ENCODE measurements around the gene INSIG1.

GRCh38 chr7:155357573-155358041 is 59.9 kb downstream of the INSIG1 start:
- TF ChIP-seq, protein P1, sequence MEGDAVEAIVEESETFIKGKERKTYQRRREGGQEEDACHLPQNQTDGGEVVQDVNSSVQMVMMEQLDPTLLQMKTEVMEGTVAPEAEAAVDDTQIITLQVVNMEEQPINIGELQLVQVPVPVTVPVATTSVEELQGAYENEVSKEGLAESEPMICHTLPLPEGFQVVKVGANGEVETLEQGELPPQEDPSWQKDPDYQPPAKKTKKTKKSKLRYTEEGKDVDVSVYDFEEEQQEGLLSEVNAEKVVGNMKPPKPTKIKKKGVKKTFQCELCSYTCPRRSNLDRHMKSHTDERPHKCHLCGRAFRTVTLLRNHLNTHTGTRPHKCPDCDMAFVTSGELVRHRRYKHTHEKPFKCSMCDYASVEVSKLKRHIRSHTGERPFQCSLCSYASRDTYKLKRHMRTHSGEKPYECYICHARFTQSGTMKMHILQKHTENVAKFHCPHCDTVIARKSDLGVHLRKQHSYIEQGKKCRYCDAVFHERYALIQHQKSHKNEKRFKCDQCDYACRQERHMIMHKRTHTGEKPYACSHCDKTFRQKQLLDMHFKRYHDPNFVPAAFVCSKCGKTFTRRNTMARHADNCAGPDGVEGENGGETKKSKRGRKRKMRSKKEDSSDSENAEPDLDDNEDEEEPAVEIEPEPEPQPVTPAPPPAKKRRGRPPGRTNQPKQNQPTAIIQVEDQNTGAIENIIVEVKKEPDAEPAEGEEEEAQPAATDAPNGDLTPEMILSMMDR (IDR thresholded peaks at IDR 0.05): no peak
- TF ChIP-seq SMC3 (IDR thresholded peaks at IDR 0.05; ENCODE audit: low read depth, low read length): no peak
- TF ChIP-seq NFIC (IDR thresholded peaks at IDR 0.05; ENCODE audit: borderline replicate concordance): no peak
- no peak for TF ChIP-seq YY1 (IDR thresholded peaks at IDR 0.05; ENCODE audit: low read depth)
- TF ChIP-seq MXI1 (IDR thresholded peaks at IDR 0.05; ENCODE audit: low read depth, low read length): no peak
- TF ChIP-seq EZH2phosphoT487 (IDR thresholded peaks at IDR 0.05; ENCODE audit: borderline replicate concordance, low read depth): no peak
- no peak for TF ChIP-seq RAD21 (IDR thresholded peaks at IDR 0.05; ENCODE audit: low read length)
- TF ChIP-seq, protein P2, sequence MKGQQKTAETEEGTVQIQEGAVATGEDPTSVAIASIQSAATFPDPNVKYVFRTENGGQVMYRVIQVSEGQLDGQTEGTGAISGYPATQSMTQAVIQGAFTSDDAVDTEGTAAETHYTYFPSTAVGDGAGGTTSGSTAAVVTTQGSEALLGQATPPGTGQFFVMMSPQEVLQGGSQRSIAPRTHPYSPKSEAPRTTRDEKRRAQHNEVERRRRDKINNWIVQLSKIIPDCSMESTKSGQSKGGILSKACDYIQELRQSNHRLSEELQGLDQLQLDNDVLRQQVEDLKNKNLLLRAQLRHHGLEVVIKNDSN (IDR thresholded peaks at IDR 0.05; ENCODE audit: borderline replicate concordance, low read depth): no peak
- TF ChIP-seq TAF1 (IDR thresholded peaks at IDR 0.05; ENCODE audit: borderline replicate concordance, low read depth, low read length): no peak
- TF ChIP-seq EP300 (IDR thresholded peaks at IDR 0.05; ENCODE audit: borderline replicate concordance in 1 of 2, low read depth in 1 of 2, low read length in 1 of 2): no peak

Data from SK-N-SH (cell line).